Stimulated activated memory B cell treated with anti-CD40 and anti-IgM and Interleukin-4, amounts not matched to agents 10 μg/mL and 1 μg/mL and 100 μg/mL, for 72 hours (primary cell): ENCODE data around the gene MAD1L1.
"Not testable (repeated sequence)": the region's sequence is repeated elsewhere in the genome, so short reads cannot be mapped to it uniquely, and the experiment has no call there.

ENCODE experiments used
- ATAC-seq: fragments of 150-1000 bp; cut with Tn5 transposase; 2 replicates; pipeline ENCODE4 v1.10.0; 2021
- H3K27ac Mint-ChIP-seq: one replicate; pipeline ENCODE4 v1.8.0; 2022; ENCODE audit warnings: mild to moderate bottlenecking, mixed read lengths
- H3K27me3 Mint-ChIP-seq: one replicate; pipeline ENCODE4 v1.8.0; 2022; ENCODE audit warnings: mixed read lengths
- H3K36me3 Mint-ChIP-seq: one replicate; pipeline ENCODE4 v1.8.0; 2022; ENCODE audit warnings: mixed read lengths
- H3K4me1 Mint-ChIP-seq: one replicate; pipeline ENCODE4 v1.8.0; 2022; ENCODE audit warnings: mixed read lengths
- H3K4me3 Mint-ChIP-seq: one replicate; pipeline ENCODE4 v1.8.0; 2022; ENCODE audit warnings: mild to moderate bottlenecking, moderate library complexity, mixed read lengths
- H3K9me3 Mint-ChIP-seq: one replicate; pipeline ENCODE4 v1.8.0; 2022; ENCODE audit warnings: mixed read lengths

The MAD1L1 gene

DNA sequence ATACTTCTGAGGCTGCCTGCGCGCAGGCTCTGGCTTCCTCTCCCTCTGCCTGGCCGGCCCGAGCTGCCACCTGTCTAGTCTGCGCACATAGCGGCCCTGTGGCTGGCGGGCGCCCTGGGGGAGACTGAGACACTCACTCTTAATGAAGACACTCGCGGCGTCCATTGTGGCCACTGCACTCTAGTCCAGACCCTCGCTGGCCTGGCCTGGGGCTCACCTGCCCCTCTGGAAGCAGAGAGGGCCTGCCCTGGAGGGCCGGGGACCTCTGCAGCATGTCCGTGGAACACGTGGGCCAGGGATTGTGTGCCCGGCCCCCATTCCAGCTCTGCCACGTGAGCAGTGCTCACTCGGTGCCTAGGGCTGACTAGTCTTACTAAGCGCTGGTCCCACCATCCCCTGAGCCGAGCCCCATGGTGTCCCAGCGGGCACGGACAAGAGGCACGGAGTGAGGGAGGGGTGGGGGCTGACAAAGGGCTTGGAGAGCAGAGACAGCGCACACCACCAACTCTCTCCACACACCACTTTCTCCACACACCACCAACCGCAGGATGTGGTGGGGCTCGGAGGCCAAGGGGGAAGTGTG is 413.4 kb downstream of the MAD1L1 start:
- H3K4me3 Mint-ChIP-seq = peak overlapping the region; percentile 49
- peaks cover 38% of the 10 kb centered on the region for H3K4me1 Mint-ChIP-seq
- no peaks in the 10 kb centered on the region for H3K9me3 Mint-ChIP-seq
- peak overlapping the region; percentile 85 for H3K27ac Mint-ChIP-seq
- ATAC-seq = peak; percentile 9
- H3K36me3 Mint-ChIP-seq = peaks cover 20% of the 10 kb centered on the region
- no peaks in the 10 kb centered on the region for H3K27me3 Mint-ChIP-seq

DNA sequence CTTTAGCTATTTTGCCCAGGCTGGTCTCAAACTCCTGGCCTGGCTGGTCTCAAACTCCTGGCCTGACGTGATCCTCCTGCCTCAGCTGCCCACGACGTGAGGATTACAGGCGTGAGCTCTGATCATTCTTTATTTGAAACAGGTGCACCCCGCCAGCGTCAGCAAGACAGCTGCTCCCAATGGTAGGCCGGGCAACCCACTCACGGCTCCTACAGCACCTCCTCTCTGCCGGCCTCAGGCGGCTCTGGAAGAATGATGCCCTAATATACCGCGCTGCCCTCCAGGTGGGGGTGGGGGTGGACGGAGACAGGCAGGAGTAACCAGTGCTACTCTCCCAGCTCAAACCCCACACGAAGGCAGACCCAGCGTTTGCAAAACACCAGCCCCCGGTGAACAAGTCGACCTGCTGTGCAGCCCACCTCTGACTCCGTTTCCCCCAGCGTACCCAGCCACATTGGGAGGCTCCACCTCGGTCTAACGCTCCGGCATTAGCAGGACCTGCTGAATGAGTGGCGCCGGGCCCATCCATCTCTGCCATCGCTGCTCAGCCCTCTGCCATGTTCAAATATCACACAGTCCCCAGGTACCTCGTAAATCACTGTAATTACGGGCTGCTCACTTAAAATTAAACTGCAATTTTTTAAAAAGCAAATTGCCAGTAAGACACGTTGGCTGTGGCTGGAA is 414.0 kb downstream of the MAD1L1 start:
- peaks cover 23% of the 10 kb centered on the region for H3K36me3 Mint-ChIP-seq

DNA sequence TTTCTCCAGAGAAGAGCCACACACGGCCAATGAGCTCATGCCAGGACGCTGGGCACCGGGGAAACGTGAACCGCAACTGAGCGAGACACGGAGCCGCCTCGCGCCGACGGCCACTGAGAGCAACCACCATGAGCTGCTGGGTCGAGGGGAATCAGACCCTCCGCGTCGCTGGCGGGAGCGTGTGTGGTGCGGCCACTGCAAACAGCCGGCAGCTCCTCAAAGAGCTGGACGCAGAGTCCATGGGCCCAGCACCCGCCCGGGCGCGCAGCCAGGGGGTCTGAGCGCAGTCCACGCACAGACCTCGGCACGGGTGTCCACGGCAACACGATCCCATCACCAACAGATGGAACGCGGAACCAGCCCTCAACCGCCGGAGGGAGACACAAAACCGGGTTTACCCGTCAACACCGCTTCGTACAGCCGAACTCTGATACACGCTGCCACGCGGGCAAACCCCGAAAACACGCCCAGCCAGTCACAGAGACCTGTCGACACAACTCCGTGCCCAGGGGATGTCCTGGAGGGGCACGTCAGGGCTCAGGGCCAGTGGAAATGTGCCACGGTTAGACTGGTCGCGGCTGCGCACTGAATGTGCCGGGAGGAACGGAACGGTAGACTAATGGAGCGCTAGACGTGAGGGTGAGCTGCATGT is 415.6 kb downstream of the MAD1L1 start:
- peaks cover 10% of the 10 kb centered on the region for H3K36me3 Mint-ChIP-seq
- peak overlapping the region; percentile 85 for H3K27ac Mint-ChIP-seq
- ATAC-seq = no peak
- no peaks in the 10 kb centered on the region for H3K9me3 Mint-ChIP-seq
- no peak overlapping the region for H3K4me3 Mint-ChIP-seq
- peaks cover 32% of the 10 kb centered on the region for H3K4me1 Mint-ChIP-seq
- H3K27me3 Mint-ChIP-seq = no peaks in the 10 kb centered on the region

More for the DNA sequence above, 414.0 kb downstream of the MAD1L1 start:
- ATAC-seq = no peak
- H3K27ac Mint-ChIP-seq = peak overlapping the region; percentile 85
- peak overlapping the region; percentile 49 for H3K4me3 Mint-ChIP-seq
- H3K9me3 Mint-ChIP-seq = no peaks in the 10 kb centered on the region
- H3K27me3 Mint-ChIP-seq = no peaks in the 10 kb centered on the region
- H3K4me1 Mint-ChIP-seq = peaks cover 38% of the 10 kb centered on the region

DNA sequence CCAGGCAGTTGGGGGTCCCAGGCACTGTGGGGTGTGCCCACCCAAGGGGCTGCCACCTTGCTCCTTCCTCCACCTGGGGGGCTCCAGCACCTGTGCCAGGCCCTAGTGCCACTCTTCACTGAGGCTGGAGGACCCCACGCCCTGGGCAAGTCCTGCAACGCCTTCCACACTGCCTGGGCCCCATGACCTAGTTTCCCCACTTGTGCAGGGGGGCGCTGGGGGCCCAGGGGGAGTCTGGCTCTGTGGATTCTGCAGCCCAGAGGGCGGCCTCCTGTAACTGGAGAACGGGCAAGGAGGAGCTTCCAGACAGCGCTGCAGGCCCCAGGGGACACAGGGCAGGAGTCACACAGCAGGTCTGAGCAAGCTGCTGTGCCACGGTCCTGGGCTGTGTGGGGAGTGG is 416.3 kb downstream of the MAD1L1 start:
- not testable (repeated sequence) for H3K27me3 Mint-ChIP-seq, H3K9me3 Mint-ChIP-seq, H3K4me3 Mint-ChIP-seq, ATAC-seq
- Mint-ChIP-seq H3K36me3 (peaks cover 10% of the 10 kb centered on the region), H3K4me1 (peaks cover 32% of the 10 kb centered on the region), H3K27ac (peak overlapping the region; percentile 73)

DNA sequence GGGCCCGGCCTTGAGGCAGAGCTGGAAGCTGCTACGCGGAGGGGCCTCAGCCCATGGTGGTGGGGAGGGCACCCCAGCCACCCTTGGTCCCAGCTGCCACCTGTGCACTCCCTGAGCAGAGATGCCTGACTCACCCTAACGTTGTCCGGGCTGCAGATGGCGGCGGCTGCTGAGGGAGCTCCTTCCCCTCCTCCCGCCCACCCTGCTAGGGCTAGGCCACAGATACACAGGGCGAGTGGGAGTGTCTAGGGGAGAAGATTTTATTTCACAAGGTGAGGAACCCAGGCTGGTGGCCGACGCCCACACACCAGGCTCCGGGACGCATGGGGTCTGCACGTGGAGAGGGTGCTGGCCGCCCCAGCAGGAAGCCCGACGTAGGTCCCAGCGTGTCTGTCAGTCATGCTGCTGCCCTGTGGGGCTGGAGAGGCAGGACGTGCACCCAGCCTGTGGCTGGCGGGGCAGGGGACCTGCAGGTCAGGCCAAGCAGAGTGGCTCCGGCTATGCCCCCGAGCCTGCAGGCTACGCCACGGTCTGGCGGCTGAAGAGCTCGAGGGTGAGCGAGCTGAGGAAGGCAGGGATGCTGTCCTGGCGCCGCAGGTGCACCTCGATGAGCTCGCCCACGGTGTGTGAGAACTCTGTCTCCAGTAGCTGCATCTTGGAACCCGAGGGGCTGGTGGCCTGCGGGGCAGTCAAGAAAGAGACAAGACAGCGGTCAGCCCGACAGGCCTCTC is 417.0 kb downstream of the MAD1L1 start:
- not testable (repeated sequence) for H3K27me3 Mint-ChIP-seq, H3K4me3 Mint-ChIP-seq, H3K9me3 Mint-ChIP-seq, ATAC-seq
- H3K4me1 Mint-ChIP-seq = peaks cover 32% of the 10 kb centered on the region
- H3K27ac Mint-ChIP-seq = peak overlapping the region; percentile 73
- H3K36me3 Mint-ChIP-seq = peaks cover 10% of the 10 kb centered on the region

DNA sequence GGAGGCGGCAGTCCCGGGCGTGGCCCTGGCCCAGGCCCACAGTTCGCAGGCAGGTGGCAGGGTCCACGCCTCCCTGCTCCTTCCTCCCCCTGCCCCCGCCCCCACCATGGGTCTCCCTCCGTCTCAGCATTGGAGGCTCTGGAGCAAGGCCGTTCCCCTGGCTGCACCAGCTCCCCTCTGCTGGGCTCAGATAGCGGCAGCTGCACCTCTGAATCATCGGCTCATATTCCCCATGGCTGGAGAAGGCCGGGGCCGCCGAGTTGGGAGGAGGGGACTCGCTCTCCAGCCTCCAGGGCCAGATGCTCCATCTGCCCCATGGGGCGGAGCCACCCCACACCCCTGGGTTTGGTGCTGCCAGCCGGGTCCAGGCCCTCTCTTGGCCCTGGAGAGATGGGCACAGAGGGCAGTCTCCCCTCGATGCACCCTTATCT is 417.7 kb downstream of the MAD1L1 start:
- H3K36me3 Mint-ChIP-seq = peaks cover 10% of the 10 kb centered on the region
- no peaks in the 10 kb centered on the region for H3K9me3 Mint-ChIP-seq
- no peak for ATAC-seq
- no peak overlapping the region for H3K4me3 Mint-ChIP-seq
- H3K27me3 Mint-ChIP-seq = no peaks in the 10 kb centered on the region
- no peak overlapping the region for H3K27ac Mint-ChIP-seq
- peaks cover 29% of the 10 kb centered on the region for H3K4me1 Mint-ChIP-seq

DNA sequence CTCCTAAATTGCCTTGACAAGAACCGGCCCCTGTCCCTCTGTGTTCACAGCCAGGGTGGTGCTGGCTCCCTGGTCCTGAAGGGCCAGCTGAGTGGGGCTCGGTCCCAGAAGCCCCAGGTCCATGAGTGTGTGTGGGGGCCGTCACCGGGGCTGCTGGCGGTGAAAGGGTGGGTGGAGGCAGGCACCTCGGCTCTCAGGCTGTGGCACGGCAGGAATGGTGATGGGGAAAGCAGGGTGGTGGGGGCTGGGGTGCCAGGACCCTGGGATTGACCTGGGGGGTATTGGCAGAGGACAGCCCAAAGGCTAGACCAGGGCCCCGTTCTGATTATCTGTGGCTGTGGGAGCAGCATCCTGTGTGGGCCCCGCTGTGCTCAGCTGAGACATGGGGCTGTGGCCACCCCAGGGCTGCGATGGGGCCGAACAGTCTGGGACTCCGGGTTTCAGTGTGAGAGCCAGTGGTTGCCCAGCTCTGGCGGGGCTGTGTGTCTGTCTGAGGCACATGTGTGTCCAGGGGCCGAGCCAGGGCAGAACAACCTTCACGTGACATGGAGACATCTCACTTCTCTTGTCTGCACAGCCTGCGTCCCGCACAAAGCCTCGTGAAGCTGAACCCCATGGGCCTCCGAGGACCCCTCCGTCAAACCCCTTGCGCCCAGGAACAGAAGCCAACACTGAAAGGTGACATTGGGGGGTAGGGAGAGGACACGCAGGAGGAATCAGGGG is 418.5 kb downstream of the MAD1L1 start:
- Mint-ChIP-seq H3K4me1 (peaks cover 21% of the 10 kb centered on the region), H3K36me3 (peaks cover 10% of the 10 kb centered on the region), H3K27ac (peak overlapping the region; percentile 63), H3K27me3 (no peaks in the 10 kb centered on the region), H3K4me3 (no peak overlapping the region), H3K9me3 (no peaks in the 10 kb centered on the region)
- ATAC-seq = no peak

DNA sequence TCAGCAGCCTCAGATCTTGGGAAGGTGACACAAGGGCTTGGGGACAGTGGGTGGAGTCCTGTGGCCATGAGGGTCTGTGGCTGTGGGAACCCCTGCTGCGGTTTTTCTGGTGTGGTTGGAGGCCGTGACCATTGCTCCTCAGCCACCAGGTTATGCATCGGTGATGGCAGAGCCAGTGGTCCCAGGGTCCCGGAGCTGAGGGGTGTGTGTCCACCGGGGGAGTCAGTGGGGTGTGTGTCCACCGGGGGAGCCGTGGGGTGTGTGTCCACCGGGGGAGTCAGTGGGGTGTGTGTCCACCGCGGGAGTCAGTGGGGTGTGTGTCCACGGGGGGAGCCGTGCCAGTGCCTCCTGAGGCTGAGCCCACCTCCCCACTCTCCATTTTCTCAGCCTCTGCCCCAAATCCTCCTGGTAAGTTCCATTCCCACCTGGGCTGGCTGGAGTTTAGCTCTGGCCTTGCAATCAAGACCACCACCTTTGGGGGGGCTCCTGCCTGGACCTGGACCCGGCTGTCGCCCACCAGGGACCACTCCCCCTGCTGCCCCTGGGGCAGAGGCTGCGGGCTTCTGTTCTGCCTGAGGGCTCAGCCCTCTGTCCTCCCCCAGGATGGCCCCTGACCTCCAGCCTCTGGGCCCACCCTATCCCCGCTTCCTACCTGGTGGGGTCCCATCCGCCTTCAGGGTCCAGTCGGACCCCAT is 419.2 kb downstream of the MAD1L1 start:
- H3K9me3 Mint-ChIP-seq = no peaks in the 10 kb centered on the region
- peak overlapping the region; percentile 63 for H3K27ac Mint-ChIP-seq
- peaks cover 14% of the 10 kb centered on the region for H3K4me1 Mint-ChIP-seq
- no peak for ATAC-seq
- H3K27me3 Mint-ChIP-seq = no peaks in the 10 kb centered on the region
- peaks cover 10% of the 10 kb centered on the region for H3K36me3 Mint-ChIP-seq
- H3K4me3 Mint-ChIP-seq = no peak overlapping the region

DNA sequence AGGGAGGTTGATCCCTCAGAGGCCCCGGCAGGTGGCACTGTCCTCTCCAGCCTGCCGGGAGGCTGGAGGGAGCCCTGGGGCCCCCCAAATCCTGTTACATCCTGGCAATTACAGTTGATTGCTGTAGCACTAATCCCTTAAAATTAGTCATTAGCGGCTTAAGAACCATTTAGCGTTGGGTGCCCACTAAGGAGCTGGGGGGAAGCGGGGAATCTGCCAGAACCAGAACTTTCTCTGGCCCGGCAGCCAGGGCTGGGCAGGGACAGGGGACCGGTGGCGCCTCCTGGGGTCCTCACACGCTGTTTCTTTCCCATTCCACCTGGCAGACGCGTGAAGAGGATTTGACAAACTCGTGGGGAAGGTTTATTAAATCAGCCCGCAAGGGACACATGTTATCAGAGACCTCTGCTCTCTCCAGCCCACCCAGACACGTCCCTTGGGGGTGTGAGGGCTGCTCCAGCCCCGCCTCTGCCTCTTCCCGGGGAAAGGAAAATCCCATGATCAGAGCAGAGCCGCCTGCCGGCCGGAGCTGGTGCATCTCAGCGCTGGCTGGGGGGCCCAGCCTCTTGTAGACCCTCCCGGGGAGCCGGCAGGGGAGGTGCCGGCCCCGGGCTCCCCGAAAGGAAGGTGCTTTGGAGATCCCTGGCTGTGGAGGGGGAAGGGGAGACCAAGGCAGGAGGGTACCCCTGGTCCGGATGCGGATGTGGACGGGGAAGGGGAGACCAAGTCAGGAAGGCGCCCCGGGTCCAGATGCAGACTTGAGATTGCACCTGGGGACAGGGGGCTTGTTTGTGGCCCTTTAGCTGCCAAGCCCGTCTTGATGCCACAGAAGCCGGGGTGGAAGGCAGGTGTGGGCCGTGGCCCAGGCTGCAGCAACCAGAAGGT is 420.0 kb downstream of the MAD1L1 start:
- Mint-ChIP-seq H3K4me3 (no peak overlapping the region), H3K4me1 (peaks cover 6% of the 10 kb centered on the region), H3K27ac (peak overlapping the region; percentile 63), H3K9me3 (no peaks in the 10 kb centered on the region), H3K36me3 (peaks cover 10% of the 10 kb centered on the region), H3K27me3 (no peaks in the 10 kb centered on the region)
- ATAC-seq = no peak

DNA sequence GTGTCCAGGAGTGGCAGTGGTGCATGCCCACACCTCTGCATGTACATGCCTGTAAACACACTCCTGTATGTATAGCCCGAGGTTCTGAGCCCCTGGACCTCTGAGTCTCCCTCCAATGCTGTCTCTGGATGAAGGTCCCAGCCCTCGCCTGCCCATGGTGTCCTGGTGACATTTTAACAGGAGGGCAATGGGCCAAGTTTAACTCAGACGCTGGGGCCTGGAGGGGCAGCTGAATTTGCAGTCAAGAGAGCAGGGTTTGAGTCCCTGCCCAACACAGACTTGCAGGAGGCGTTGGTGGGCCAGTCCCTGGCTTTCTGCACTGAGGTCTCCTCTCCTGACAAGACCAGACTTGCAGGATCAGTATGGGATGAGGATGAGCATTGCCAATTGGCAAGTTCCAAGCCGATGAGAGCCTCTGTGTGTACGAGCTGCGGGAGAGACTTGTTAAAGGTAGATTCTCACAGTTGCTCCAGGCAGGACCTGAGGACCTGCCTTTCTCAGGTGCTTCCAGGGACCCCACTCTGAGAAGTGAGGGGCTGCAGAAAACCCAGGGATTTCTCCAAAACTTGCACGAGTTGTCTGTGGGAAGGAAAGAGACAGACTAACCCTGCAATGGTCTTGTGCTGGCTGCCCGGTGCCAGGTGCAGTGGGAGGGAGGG is 420.8 kb downstream of the MAD1L1 start:
- no peak for ATAC-seq
- Mint-ChIP-seq H3K9me3 (no peaks in the 10 kb centered on the region), H3K4me3 (no peak overlapping the region), H3K27ac (no peak overlapping the region), H3K27me3 (no peaks in the 10 kb centered on the region), H3K4me1 (peaks cover 6% of the 10 kb centered on the region), H3K36me3 (peaks cover 10% of the 10 kb centered on the region)

DNA sequence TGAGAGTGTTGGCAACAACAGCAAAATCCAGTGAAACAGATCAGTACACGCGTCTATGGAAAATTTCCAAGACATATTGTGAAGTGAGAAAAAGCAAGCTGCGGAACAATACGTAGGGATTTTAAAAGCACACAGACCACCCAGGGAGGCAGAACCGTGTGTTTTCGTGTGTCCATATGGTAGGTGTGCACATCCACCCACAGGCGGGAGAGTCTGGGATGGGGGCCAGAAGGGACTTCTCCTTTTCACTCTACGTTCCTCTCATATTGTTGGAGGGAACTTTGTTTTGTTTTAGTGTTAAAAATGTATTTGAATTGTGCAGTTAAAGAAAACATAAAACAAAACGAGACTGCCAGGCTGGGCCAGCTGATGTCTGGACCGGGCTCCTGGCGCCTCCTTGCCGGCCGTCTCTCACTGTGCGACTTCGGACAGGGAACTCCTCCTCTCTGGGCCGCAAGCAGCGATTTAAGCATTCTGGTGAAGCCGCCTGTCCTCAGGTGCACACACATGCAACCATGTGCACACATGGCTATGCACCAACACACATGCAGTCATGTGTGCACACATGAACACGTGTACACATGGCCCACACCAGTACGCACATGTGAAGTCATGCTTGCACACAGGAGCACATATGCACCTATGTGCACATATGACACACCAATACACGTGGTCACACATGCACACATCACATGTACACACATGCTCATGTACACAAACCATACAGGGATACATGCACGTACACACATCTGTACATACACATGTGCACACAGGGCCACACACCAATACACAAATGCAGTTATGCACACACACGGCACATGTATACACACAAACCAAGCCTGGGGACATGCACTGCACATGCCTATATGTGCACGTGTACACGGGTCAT is 421.5 kb downstream of the MAD1L1 start:
- no peaks in the 10 kb centered on the region for H3K4me1 Mint-ChIP-seq
- no peak for ATAC-seq
- H3K9me3 Mint-ChIP-seq = no peaks in the 10 kb centered on the region
- peaks cover 4% of the 10 kb centered on the region for H3K27me3 Mint-ChIP-seq
- no peak overlapping the region for H3K4me3 Mint-ChIP-seq
- H3K27ac Mint-ChIP-seq = no peak overlapping the region
- peaks cover 10% of the 10 kb centered on the region for H3K36me3 Mint-ChIP-seq

DNA sequence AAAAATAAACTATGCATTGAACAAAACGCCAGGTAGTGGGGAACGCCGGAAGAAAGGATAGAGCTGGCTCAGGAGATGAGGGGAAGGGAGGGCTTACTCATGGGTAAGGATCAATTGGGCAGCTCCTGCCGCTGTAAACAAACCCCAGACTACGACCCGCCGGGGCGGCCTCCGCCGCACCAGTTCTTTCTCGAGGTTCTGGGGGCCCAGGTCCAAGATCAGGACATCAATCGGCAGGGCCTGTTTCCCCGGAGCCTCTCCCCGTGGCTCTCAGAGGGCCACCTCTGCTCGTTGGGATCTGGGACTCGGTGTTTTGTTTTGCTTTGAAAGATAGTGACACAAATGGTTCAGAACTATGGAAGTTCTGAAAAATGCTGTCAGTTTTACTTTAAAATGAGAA is 422.2 kb downstream of the MAD1L1 start:
- no peak for ATAC-seq
- Mint-ChIP-seq H3K27ac (no peak overlapping the region), H3K27me3 (peaks cover 7% of the 10 kb centered on the region), H3K4me1 (no peaks in the 10 kb centered on the region), H3K4me3 (no peak overlapping the region), H3K9me3 (no peaks in the 10 kb centered on the region), H3K36me3 (peaks cover 10% of the 10 kb centered on the region)
